PC-9 (cell line): ENCODE measurements around the gene ZC3H6. TPM values are rescaled to one million over a fixed set of nuclear protein-coding genes. Genes with fewer than 3 reads are reported as not detected.
"Not testable (repeated sequence)": the region's sequence is repeated elsewhere in the genome, so short reads cannot be mapped to it uniquely, and the experiment has no call there.

ENCODE experiments used
- BruUV-seq: library from RNA; stranded (reverse); fragments of 400-500 nt; replicated peaks from 2 replicates; lab custom pipeline; 2021; lab: Mats Ljungman, UMichigan
- CTCF ChIA-PET: fragments of 300-600 bp; sonication (Branson Sonifier 250); formaldehyde crosslinking; loops from one replicate; lab custom pipeline; 2022; ENCODE audit warnings: antibody characterized with exemption; lab: Charles Lee
- POLR2A ChIA-PET: fragments of 300-600 bp; sonication (Branson Sonifier 250); formaldehyde crosslinking; loops from one replicate; lab custom pipeline; 2022; ENCODE audit warnings: antibody characterized with exemption; ENCODE audit not compliant: unreplicated experiment; lab: Charles Lee
- DNase-seq, 2 experiments: peaks; one replicate each; pipeline versions ENCODE4 v3.0.0 to v3.0.0-alpha.2; 2015 to 2022; ENCODE audit warnings: mixed read lengths in 1 of 2
- H2AFZ ChIP-seq: fragments of 200-600 bp; sonication (generic); 2 replicates; pipeline ENCODE4 v1.8.1; 2017; ENCODE audit warnings: antibody characterized with exemption
- H3F3A ChIP-seq: fragments of 200-600 bp; sonication (generic); 2 replicates; pipeline ENCODE4 v1.8.1; 2017; ENCODE audit warnings: antibody characterized with exemption, mild to moderate bottlenecking, low read depth; ENCODE audit not compliant: insufficient read depth
- H3K27ac ChIP-seq: fragments of 200-600 bp; sonication (generic); 2 replicates; pipeline ENCODE4 v1.6.1; 2016; ENCODE audit warnings: mixed run types
- H3K27me3 ChIP-seq: fragments of 200-600 bp; sonication (generic); 2 replicates; pipeline ENCODE4 v1.6.1; 2016; ENCODE audit warnings: low read depth, mixed run types; ENCODE audit not compliant: insufficient read depth
- H3K36me3 ChIP-seq: fragments of 200-600 bp; sonication (generic); 2 replicates; pipeline ENCODE4 v1.6.1; 2016; ENCODE audit warnings: low read depth, mixed run types
- H3K4me1 ChIP-seq: fragments of 200-600 bp; sonication (generic); replicated peaks from 2 replicates; pipeline ENCODE4 v1.6.1; 2016; ENCODE audit warnings: mixed run types; ENCODE audit not compliant: insufficient read depth
- H3K4me2 ChIP-seq: fragments of 200-600 bp; sonication (generic); 2 replicates; pipeline ENCODE4 v1.6.1; 2017; ENCODE audit warnings: mixed run types
- H3K4me3 ChIP-seq: fragments of 200-600 bp; sonication (generic); 2 replicates; pipeline ENCODE4 v1.6.1; 2016; ENCODE audit warnings: mixed run types
- H3K79me2 ChIP-seq: fragments of 200-600 bp; sonication (generic); 2 replicates; pipeline ENCODE4 v1.6.1; 2017; ENCODE audit warnings: low read depth, mixed run types
- H3K9me2 ChIP-seq: fragments of 200-600 bp; sonication (generic); 2 replicates; pipeline ENCODE4 v1.8.1; 2017; ENCODE audit warnings: mild to moderate bottlenecking; ENCODE audit not compliant: insufficient read depth
- H3K9me3 ChIP-seq: fragments of 200-600 bp; sonication (generic); 2 replicates; pipeline ENCODE4 v1.8.1; 2016; ENCODE audit warnings: low read depth; ENCODE audit not compliant: insufficient read depth
- H4K20me1 ChIP-seq: fragments of 200-600 bp; sonication (generic); 2 replicates; pipeline ENCODE4 v1.8.1; 2017; ENCODE audit not compliant: insufficient read depth
- CTCF ChIP-seq: fragments of 200-600 bp; sonication (generic); conservative IDR thresholded peaks from 2 replicates; pipeline ENCODE4 v1.6.1; 2017; ENCODE audit warnings: mixed run types, antibody characterized with exemption, mild to moderate bottlenecking, moderate library complexity
- EZH2 ChIP-seq: fragments of 200-600 bp; sonication (generic); IDR thresholded peaks from 2 replicates; pipeline ENCODE4 v1.8.0; 2017; ENCODE audit warnings: antibody characterized with exemption, low read depth
- intact Hi-C: fragments of 100-400 bp; cut with micrococcal nuclease; formaldehyde crosslinking; loops from one replicate; pipeline ENCODE4 v1.10.0; 2022; ENCODE audit not compliant: unreplicated experiment
- total RNA-seq: library from RNA; stranded (reverse); gene quantifications from 2 replicates; pipeline ENCODE4 v1.2.3, GENCODE V29; 2021

Gene ZC3H6
- total RNA-seq, 1 experiment from 2014 or later = 9.1 TPM

GRCh38 chr2:112343827-112344585 lies 68.6 kb downstream of the ZC3H6 start:
- H3F3A ChIP-seq = no peaks in the 10 kb centered on the region
- H2AFZ ChIP-seq = no peak overlapping the region
- H3K9me3 ChIP-seq = no peaks in the 10 kb centered on the region
- no peak for DNase-seq
- no TSS peak for BruUV-seq
- no peaks in the 10 kb centered on the region for H3K9me2 ChIP-seq
- intact Hi-C loops = no loop called here
- H4K20me1 ChIP-seq = no peaks in the 10 kb centered on the region
- TF ChIP-seq EZH2 = no peak
- no peak for TF ChIP-seq CTCF
- CTCF ChIA-PET = interaction anchor here (0.6 kb wide), 1 partner anchor 301 kb away, joined by 4 read pairs; no protein-coding TSS in a partner anchor
- H3K4me2 ChIP-seq = no peak overlapping the region
- H3K36me3 ChIP-seq = no peaks in the 10 kb centered on the region
- H3K4me3 ChIP-seq = no peak overlapping the region
- H3K4me1 ChIP-seq = no peaks in the 10 kb centered on the region
- H3K27ac ChIP-seq = no peak overlapping the region
- POLR2A ChIA-PET = no interaction called here
- H3K27me3 ChIP-seq = no peaks in the 10 kb centered on the region
- no peaks in the 10 kb centered on the region for H3K79me2 ChIP-seq

- no peak for DNase-seq
- H3K9me3 ChIP-seq = no peaks in the 10 kb centered on the region
- H3K27me3 ChIP-seq = no peaks in the 10 kb centered on the region
- H3K4me2 ChIP-seq = no peak overlapping the region
- ChIA-PET CTCF (no interaction called here), POLR2A (no interaction called here)
- TF ChIP-seq EZH2 (no peak), CTCF (no peak)
- no peaks in the 10 kb centered on the region for H3F3A ChIP-seq
- H3K9me2 ChIP-seq = no peaks in the 10 kb centered on the region
- no peak overlapping the region for H3K4me3 ChIP-seq
- intact Hi-C loops = no loop called here
- H2AFZ ChIP-seq = no peak overlapping the region
- H3K36me3 ChIP-seq = no peaks in the 10 kb centered on the region
- no TSS peak for BruUV-seq
- no peaks in the 10 kb centered on the region for H3K4me1 ChIP-seq
- H3K27ac ChIP-seq = no peak overlapping the region
- H4K20me1 ChIP-seq = no peaks in the 10 kb centered on the region
- H3K79me2 ChIP-seq = no peaks in the 10 kb centered on the region
Measured at GRCh38 chr2:112345030-112346027, 69.9 kb downstream of the ZC3H6 start.

GRCh38 chr2:112352292-112352691 lies 76.9 kb downstream of the ZC3H6 start:
- H4K20me1 ChIP-seq, H3K9me2 ChIP-seq, H3K4me3 ChIP-seq, POLR2A ChIA-PET, intact Hi-C loops, DNase-seq, H3K79me2 ChIP-seq, H3K27me3 ChIP-seq, H3K36me3 ChIP-seq, H3K4me1 ChIP-seq, H3K4me2 ChIP-seq, H2AFZ ChIP-seq, H3K9me3 ChIP-seq, H3F3A ChIP-seq, BruUV-seq, CTCF ChIA-PET, H3K27ac ChIP-seq: not testable (repeated sequence)

- H3K36me3 ChIP-seq, DNase-seq, H3K9me3 ChIP-seq, H3K79me2 ChIP-seq, H3K27me3 ChIP-seq, intact Hi-C loops, BruUV-seq, H3K4me3 ChIP-seq, H2AFZ ChIP-seq, H3F3A ChIP-seq, H3K9me2 ChIP-seq, H3K4me1 ChIP-seq, H4K20me1 ChIP-seq, POLR2A ChIA-PET, H3K27ac ChIP-seq, H3K4me2 ChIP-seq, CTCF ChIA-PET: not testable (repeated sequence)
Measured at GRCh38 chr2:112352809-112353603, 77.6 kb downstream of the ZC3H6 start.

GRCh38 chr2:112354335-112354734 lies 78.9 kb downstream of the ZC3H6 start:
- H2AFZ ChIP-seq, POLR2A ChIA-PET, H3K9me2 ChIP-seq, H3F3A ChIP-seq, H3K36me3 ChIP-seq, H3K79me2 ChIP-seq, intact Hi-C loops, H3K27ac ChIP-seq, H3K4me3 ChIP-seq, H3K4me1 ChIP-seq, H3K9me3 ChIP-seq, H3K27me3 ChIP-seq, H3K4me2 ChIP-seq, DNase-seq, BruUV-seq, CTCF ChIA-PET, H4K20me1 ChIP-seq: not testable (repeated sequence)
